Nephron progenitor cell (in vitro differentiated cells): ENCODE data around the gene MYO1E.
"Not testable (repeated sequence)": the region's sequence is repeated elsewhere in the genome, so short reads cannot be mapped to it uniquely, and the experiment has no call there.

Source experiments
- DNase-seq: peaks from one replicate; pipeline ENCODE4 v3.0.0; 2021
- H3K27ac Mint-ChIP-seq: 2 replicates; pipeline ENCODE4 v1.8.0; 2021; ENCODE audit warnings: mild to moderate bottlenecking, moderate library complexity, mixed read lengths
- H3K27me3 Mint-ChIP-seq: 2 replicates; pipeline ENCODE4 v1.8.0; 2021; ENCODE audit warnings: mild to moderate bottlenecking, low read depth, mixed read lengths; ENCODE audit not compliant: poor library complexity
- H3K36me3 Mint-ChIP-seq: 2 replicates; pipeline ENCODE4 v1.8.0; 2021; ENCODE audit warnings: low read depth, mixed read lengths
- H3K4me1 Mint-ChIP-seq: 2 replicates; pipeline ENCODE4 v1.8.0; 2021; ENCODE audit warnings: mixed read lengths
- H3K4me3 Mint-ChIP-seq: 2 replicates; pipeline ENCODE4 v1.8.0; 2021; ENCODE audit warnings: mild to moderate bottlenecking, moderate library complexity, mixed read lengths
- H3K9me3 Mint-ChIP-seq: 2 replicates; pipeline ENCODE4 v1.8.0; 2021; ENCODE audit warnings: mild to moderate bottlenecking, moderate library complexity, mixed read lengths
- CTCF ChIP-seq: fragments of 200-600 bp; sonication (generic); IDR thresholded peaks from 2 replicates; pipeline ENCODE4 v1.5.0; 2021; ENCODE audit warnings: antibody characterized with exemption

Gene MYO1E

GRCh38 chr15:59131456-59131855 lies 241.2 kb downstream of the MYO1E start:
- Mint-ChIP-seq H3K27me3 (no peaks in the 10 kb centered on the region), H3K4me3 (no peak overlapping the region), H3K27ac (no peak overlapping the region), H3K9me3 (peaks cover 44% of the 10 kb centered on the region), H3K36me3 (peaks cover 98% of the 10 kb centered on the region), H3K4me1 (peaks cover 6% of the 10 kb centered on the region)
- TF ChIP-seq CTCF: no peak
- DNase-seq: no peak

GRCh38 chr15:59127255-59127654 lies 245.4 kb downstream of the MYO1E start:
- peaks cover 58% of the 10 kb centered on the region for H3K9me3 Mint-ChIP-seq
- H3K4me3 Mint-ChIP-seq, H3K27ac Mint-ChIP-seq, H3K27me3 Mint-ChIP-seq, DNase-seq, H3K4me1 Mint-ChIP-seq: not testable (repeated sequence)
- H3K36me3 Mint-ChIP-seq: peaks cover 98% of the 10 kb centered on the region

- Mint-ChIP-seq H3K36me3 (peaks cover 91% of the 10 kb centered on the region), H3K9me3 (peaks cover 56% of the 10 kb centered on the region)
- H3K4me1 Mint-ChIP-seq, H3K4me3 Mint-ChIP-seq, DNase-seq, H3K27ac Mint-ChIP-seq, H3K27me3 Mint-ChIP-seq: not testable (repeated sequence)
Observed at GRCh38 chr15:59125683-59126082, 247.0 kb downstream of the MYO1E start.

- Mint-ChIP-seq H3K27me3 (no peaks in the 10 kb centered on the region), H3K36me3 (peaks cover 88% of the 10 kb centered on the region), H3K4me1 (no peaks in the 10 kb centered on the region), H3K27ac (no peak overlapping the region), H3K4me3 (no peak overlapping the region), H3K9me3 (peaks cover 42% of the 10 kb centered on the region)
- TF ChIP-seq CTCF: no peak
- no peak for DNase-seq
Observed at GRCh38 chr15:59124261-59124660, 248.4 kb downstream of the MYO1E start.

GRCh38 chr15:59120937-59121336 lies 251.7 kb downstream of the MYO1E start:
- H3K4me3 Mint-ChIP-seq: no peak overlapping the region
- peak overlapping the region; percentile 84 for H3K27ac Mint-ChIP-seq
- no peaks in the 10 kb centered on the region for H3K4me1 Mint-ChIP-seq
- no peak for TF ChIP-seq CTCF
- no peaks in the 10 kb centered on the region for H3K27me3 Mint-ChIP-seq
- no peak for DNase-seq
- peaks cover 79% of the 10 kb centered on the region for H3K36me3 Mint-ChIP-seq
- H3K9me3 Mint-ChIP-seq: peaks cover 9% of the 10 kb centered on the region

GRCh38 chr15:59119625-59120024 lies 253.0 kb downstream of the MYO1E start:
- TF ChIP-seq CTCF: no peak
- H3K4me1 Mint-ChIP-seq: no peaks in the 10 kb centered on the region
- H3K9me3 Mint-ChIP-seq: no peaks in the 10 kb centered on the region
- H3K27me3 Mint-ChIP-seq: no peaks in the 10 kb centered on the region
- peaks cover 79% of the 10 kb centered on the region for H3K36me3 Mint-ChIP-seq
- no peak for DNase-seq
- H3K27ac Mint-ChIP-seq: no peak overlapping the region
- H3K4me3 Mint-ChIP-seq: no peak overlapping the region

- peaks cover 78% of the 10 kb centered on the region for H3K36me3 Mint-ChIP-seq
- no peaks in the 10 kb centered on the region for H3K27me3 Mint-ChIP-seq
- no peak overlapping the region for H3K27ac Mint-ChIP-seq
- no peaks in the 10 kb centered on the region for H3K4me1 Mint-ChIP-seq
- no peak for DNase-seq
- TF ChIP-seq CTCF: no peak
- no peaks in the 10 kb centered on the region for H3K9me3 Mint-ChIP-seq
- H3K4me3 Mint-ChIP-seq: no peak overlapping the region
Observed at GRCh38 chr15:59116771-59117170, 255.9 kb downstream of the MYO1E start.
